ENCODE results near the gene FIBP. TPM values are rescaled to one million over a fixed set of nuclear protein-coding genes. Genes with fewer than 3 reads are reported as not detected.

Gene FIBP
- total RNA-seq, 1 experiment from 2014 or later, result 93.1 TPM

GRCh38 chr11:65843811-65844210, 44.5 kb downstream of the FIBP start:
- no peaks in the 10 kb centered on the region for H3K9me3 Mint-ChIP-seq
- ATAC-seq (no peak), DNase-seq (ENCODE audit: low spot score) (no peak)
- POLR2A ChIA-PET, result no interaction called here
- no peak overlapping the region for H3K4me3 Mint-ChIP-seq
- no peaks in the 10 kb centered on the region for H3K4me1 Mint-ChIP-seq
- H3K36me3 Mint-ChIP-seq, result no peaks in the 10 kb centered on the region
- CTCF ChIA-PET, result interaction anchor here (0.6 to 2.7 kb wide), 6 partner anchors 8 to 64 kb away, joined by 3 to 9 read pairs (median 4); partner anchors contain the start of gene MUS81
- H3K27ac Mint-ChIP-seq, result no peak overlapping the region
- TF ChIP-seq ZNF317 (CRISPR knock-in tag; IDR thresholded peaks at IDR 0.05; ENCODE audit: borderline replicate concordance, low read depth) (no peak), ESRRA (CRISPR knock-in tag; IDR thresholded peaks at IDR 0.05; ENCODE audit: borderline replicate concordance) (no peak), PREB (CRISPR knock-in tag; IDR thresholded peaks at IDR 0.05; ENCODE audit: borderline replicate concordance) (no peak), EMX1 (CRISPR knock-in tag; IDR thresholded peaks at IDR 0.05) (no peak), PRDM15 (CRISPR knock-in tag; IDR thresholded peaks at IDR 0.05) (no peak), ATF2 (CRISPR knock-in tag; IDR thresholded peaks at IDR 0.05; ENCODE audit: borderline replicate concordance, low read depth) (no peak)
- TF ChIP-seq, protein P1, sequence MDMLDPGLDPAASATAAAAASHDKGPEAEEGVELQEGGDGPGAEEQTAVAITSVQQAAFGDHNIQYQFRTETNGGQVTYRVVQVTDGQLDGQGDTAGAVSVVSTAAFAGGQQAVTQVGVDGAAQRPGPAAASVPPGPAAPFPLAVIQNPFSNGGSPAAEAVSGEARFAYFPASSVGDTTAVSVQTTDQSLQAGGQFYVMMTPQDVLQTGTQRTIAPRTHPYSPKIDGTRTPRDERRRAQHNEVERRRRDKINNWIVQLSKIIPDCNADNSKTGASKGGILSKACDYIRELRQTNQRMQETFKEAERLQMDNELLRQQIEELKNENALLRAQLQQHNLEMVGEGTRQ (CRISPR knock-in tag; IDR thresholded peaks at IDR 0.05), result no peak
- peaks cover 13% of the 10 kb centered on the region for H3K27me3 Mint-ChIP-seq (ENCODE audit: low read depth)

DNA sequence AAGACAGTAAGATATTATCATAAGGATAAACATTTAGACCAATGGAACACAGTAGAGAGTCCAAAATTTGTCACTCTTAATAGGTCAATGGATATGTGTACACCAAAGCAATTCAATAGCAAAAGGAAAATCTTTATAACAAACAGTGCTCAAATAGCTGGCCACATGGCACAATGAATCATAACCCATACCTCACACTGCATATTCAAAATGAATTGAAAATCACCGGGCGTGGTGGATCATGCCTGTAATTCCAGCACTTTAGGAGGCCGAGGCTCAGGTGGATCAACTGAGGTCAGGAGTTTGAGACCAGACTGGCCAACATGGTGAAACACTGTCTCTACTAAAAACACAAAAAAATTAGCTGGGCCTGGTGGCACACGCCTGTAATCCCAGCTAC, 46.1 kb downstream of the FIBP start:
- DNase-seq (ENCODE audit: low spot score), result no peak
- H3K4me1 Mint-ChIP-seq, result no peaks in the 10 kb centered on the region
- ATAC-seq, result no peak
- POLR2A ChIA-PET, result no interaction called here
- TF ChIP-seq ZBTB21 (CRISPR knock-in tag; IDR thresholded peaks at IDR 0.05; ENCODE audit: borderline replicate concordance), result no peak
- TF ChIP-seq RELA (CRISPR knock-in tag; IDR thresholded peaks at IDR 0.05; ENCODE audit: borderline replicate concordance), result no peak
- no peak for TF ChIP-seq NR1H2 (CRISPR knock-in tag; IDR thresholded peaks at IDR 0.05)
- TF ChIP-seq PRRX2 (CRISPR knock-in tag; IDR thresholded peaks at IDR 0.05), result no peak
- no peak for TF ChIP-seq ZNF317 (CRISPR knock-in tag; IDR thresholded peaks at IDR 0.05; ENCODE audit: borderline replicate concordance, low read depth)
- TF ChIP-seq MYBL2 (CRISPR knock-in tag; IDR thresholded peaks at IDR 0.05), result no peak
- no peak for TF ChIP-seq EMX1 (CRISPR knock-in tag; IDR thresholded peaks at IDR 0.05)
- H3K4me3 Mint-ChIP-seq, result no peak overlapping the region
- no peaks in the 10 kb centered on the region for H3K9me3 Mint-ChIP-seq
- no peaks in the 10 kb centered on the region for H3K36me3 Mint-ChIP-seq
- CTCF ChIA-PET, result interaction anchor here (1.7 to 2.7 kb wide), 3 partner anchors 10 to 62 kb away, joined by 4 to 9 read pairs (median 6); partner anchors contain the start of gene MUS81
- H3K27me3 Mint-ChIP-seq (ENCODE audit: low read depth), result peaks cover 3% of the 10 kb centered on the region
- no peak overlapping the region for H3K27ac Mint-ChIP-seq

GRCh38 chr11:65834202-65834601, 54.1 kb downstream of the FIBP start:
- DNase-seq (ENCODE audit: low spot score) (no peak), ATAC-seq (no peak)
- CTCF ChIA-PET, result interaction anchor here (1.0 to 4.1 kb wide), 9 partner anchors 17 to 211 kb away, joined by 4 to 35 read pairs (median 7); partner anchors contain the start of genes FIBP and MUS81
- Mint-ChIP-seq H3K27ac (no peak overlapping the region), H3K4me1 (peaks cover 10% of the 10 kb centered on the region), H3K4me3 (no peak overlapping the region), H3K27me3 (ENCODE audit: low read depth) (peaks cover 19% of the 10 kb centered on the region), H3K9me3 (peaks cover 5% of the 10 kb centered on the region; the same call in 1 of the 2 replicates), H3K36me3 (no peaks in the 10 kb centered on the region)
- POLR2A ChIA-PET, result interaction anchor here (0.6 to 2.4 kb wide), 3 partner anchors 16 to 25 kb away, joined by 3 to 16 read pairs (median 3); partner anchors contain the start of gene MUS81
- TF ChIP-seq ZNF219 (CRISPR knock-in tag; IDR thresholded peaks at IDR 0.05; ENCODE audit: borderline replicate concordance), result no peak
- TF ChIP-seq IRF1 (CRISPR knock-in tag; IDR thresholded peaks at IDR 0.05), result no peak
- TF ChIP-seq ZNF317 (CRISPR knock-in tag; IDR thresholded peaks at IDR 0.05; ENCODE audit: borderline replicate concordance, low read depth), result no peak
- no peak for TF ChIP-seq ZNF263 (CRISPR knock-in tag; IDR thresholded peaks at IDR 0.05; ENCODE audit: low read depth)
- TF ChIP-seq, protein P2, sequence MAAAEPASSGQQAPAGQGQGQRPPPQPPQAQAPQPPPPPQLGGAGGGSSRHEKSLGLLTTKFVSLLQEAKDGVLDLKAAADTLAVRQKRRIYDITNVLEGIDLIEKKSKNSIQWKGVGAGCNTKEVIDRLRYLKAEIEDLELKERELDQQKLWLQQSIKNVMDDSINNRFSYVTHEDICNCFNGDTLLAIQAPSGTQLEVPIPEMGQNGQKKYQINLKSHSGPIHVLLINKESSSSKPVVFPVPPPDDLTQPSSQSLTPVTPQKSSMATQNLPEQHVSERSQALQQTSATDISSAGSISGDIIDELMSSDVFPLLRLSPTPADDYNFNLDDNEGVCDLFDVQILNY (CRISPR knock-in tag; IDR thresholded peaks at IDR 0.05), result no peak
- TF ChIP-seq STAT6 (CRISPR knock-in tag; conservative IDR thresholded peaks at IDR 0.05; ENCODE audit: low read depth), result no peak
